ENCODE results near the gene CNTN1.

CNTN1 gene

DNA sequence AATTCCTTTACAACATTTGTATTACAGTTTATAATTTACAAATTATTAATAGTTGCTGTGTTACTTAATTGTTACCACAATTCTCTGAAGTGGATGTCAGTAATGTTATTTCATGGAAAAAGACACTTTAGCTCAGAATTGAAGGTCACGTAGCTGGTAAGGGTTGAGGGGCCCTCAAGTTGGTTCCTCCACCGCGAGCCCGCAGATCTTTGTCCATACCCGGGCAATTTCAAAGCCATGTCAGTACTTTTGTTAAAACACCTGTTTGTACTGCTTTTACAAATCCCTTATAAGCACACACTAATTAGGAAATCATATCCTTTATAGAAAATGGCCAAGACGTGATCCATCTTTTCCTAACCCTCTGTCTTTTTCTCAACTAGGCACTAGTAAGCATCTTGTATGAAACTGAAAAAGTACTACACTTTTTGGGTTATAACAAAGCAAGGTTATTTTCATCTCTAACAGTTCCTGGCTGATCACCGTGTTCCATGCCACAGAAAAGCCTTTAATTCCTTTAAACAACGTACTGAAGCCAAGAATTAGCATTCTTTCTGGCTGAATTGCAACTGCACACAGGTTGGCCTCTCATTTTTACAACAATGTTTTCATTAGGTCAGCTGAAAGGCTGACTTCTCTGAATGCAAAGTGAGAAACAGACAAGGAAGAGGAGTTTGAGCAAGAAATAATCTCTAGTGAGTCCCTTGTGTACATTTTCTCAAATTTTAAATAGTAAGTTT is 76.1 kb downstream of the CNTN1 start:
- no peak for DNase-seq (ENCODE audit: low spot score)
- in situ Hi-C loops (cut with MboI; ENCODE audit: low sequenced_read_pairs, unreplicated experiment): no loop called here
- TF ChIP-seq CTCF (IDR thresholded peaks at IDR 0.05; ENCODE audit: borderline replicate concordance, control extremely low read depth, extremely low read depth, insufficient read depth, missing control alignments): no peak

GRCh38 chr12:40769846-40770245 is 77.6 kb downstream of the CNTN1 start:
- TF ChIP-seq CTCF (IDR thresholded peaks at IDR 0.05; ENCODE audit: borderline replicate concordance, control extremely low read depth, extremely low read depth, insufficient read depth, missing control alignments): no peak
- DNase-seq (ENCODE audit: low spot score): no peak
- in situ Hi-C loops (cut with MboI; ENCODE audit: low sequenced_read_pairs, unreplicated experiment): no loop called here

DNA sequence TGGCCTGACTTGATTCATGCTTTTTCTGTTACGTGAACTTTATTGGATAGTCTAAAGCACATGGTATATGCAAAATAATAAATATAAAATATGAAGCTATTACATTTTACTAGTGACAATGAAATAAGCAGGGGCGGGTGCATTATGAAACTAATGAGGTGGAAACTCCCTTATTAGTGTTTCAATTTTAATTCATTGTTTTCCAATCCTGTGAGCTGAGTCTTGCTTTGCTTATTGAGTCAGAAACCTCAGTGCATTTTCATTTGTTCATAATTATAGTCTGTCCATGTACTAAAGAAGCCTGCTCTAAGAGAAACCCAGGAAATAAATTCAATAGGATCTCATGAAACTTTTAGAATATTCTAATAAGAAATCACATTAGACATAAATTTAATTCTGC is 78.5 kb downstream of the CNTN1 start:
- TF ChIP-seq CTCF (IDR thresholded peaks at IDR 0.05; ENCODE audit: borderline replicate concordance, control extremely low read depth, extremely low read depth, insufficient read depth, missing control alignments): no peak
- no peak for DNase-seq (ENCODE audit: low spot score)
- in situ Hi-C loops (cut with MboI; ENCODE audit: low sequenced_read_pairs, unreplicated experiment): no loop called here

DNA sequence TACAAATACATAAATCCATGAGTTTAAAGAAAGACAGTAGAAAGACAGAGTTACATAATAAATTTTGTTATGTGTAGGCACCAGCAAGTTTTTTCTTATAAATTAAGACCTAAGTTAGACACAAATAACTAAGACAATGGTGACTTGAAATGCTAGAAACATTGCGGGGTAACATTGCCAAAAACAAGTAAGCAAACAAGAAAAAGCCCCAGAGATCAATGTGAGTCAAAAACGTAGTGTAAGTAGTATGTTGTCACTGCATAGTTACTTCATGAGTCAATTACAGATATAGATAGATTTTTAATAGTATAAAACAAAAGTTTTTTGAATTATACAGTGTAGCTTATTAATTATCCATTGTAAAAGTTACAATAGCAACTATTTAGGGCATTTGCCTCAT is 83.4 kb downstream of the CNTN1 start:
- no peak for TF ChIP-seq CTCF (IDR thresholded peaks at IDR 0.05; ENCODE audit: borderline replicate concordance, control extremely low read depth, extremely low read depth, insufficient read depth, missing control alignments)
- in situ Hi-C loops (cut with MboI; ENCODE audit: low sequenced_read_pairs, unreplicated experiment): no loop called here
- no peak for DNase-seq (ENCODE audit: low spot score)

DNA sequence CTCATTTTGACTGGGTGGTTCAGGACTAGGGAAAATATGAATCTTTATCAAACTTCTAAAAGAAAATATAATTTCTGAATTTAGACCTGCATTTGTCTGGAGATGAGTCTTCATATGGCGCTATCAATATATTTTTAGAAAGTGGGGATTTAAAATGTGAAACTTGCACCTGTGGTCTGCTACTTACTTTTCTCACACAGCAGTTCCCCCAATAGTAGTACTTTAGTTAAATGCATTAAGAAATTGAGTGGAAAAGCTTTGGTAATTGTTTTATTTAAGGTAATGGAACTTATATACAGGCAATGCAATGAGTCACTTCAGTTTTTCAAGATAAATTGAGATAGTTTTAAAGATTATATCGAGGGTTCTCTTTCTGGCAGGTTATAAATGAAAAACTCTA is 91.9 kb downstream of the CNTN1 start:
- no peak for DNase-seq (ENCODE audit: low spot score)
- TF ChIP-seq CTCF (IDR thresholded peaks at IDR 0.05; ENCODE audit: borderline replicate concordance, control extremely low read depth, extremely low read depth, insufficient read depth, missing control alignments): no peak
- in situ Hi-C loops (cut with MboI; ENCODE audit: low sequenced_read_pairs, unreplicated experiment): no loop called here

DNA sequence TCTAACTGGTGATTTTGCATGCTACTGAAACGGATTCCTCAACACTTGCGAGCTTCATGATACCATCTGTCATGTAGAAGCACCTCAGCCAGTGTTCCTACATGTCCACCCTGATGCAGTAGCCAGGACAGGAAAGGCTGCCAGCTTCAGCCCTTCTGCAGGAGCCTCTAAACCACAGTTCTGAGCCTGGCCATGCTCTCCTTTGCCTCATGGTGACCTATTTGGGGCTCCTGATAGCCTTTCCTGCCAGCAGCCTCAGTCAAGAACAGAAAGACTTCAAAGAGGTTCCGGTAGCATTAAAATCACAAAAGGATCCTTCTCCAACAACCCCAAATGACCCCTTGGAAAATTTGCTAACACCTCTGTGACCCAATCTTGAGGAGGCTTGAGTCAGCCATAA is 96.0 kb downstream of the CNTN1 start:
- DNase-seq (ENCODE audit: low spot score): no peak
- in situ Hi-C loops (cut with MboI; ENCODE audit: low sequenced_read_pairs, unreplicated experiment): no loop called here
- TF ChIP-seq CTCF (IDR thresholded peaks at IDR 0.05; ENCODE audit: borderline replicate concordance, control extremely low read depth, extremely low read depth, insufficient read depth, missing control alignments): no peak

All from GM13976 (cell line).